SK-N-MC (cell line): Measurements from ENCODE around the gene C1orf185.

Source experiments
- EZH2 ChIP-seq: fragments of 200-600 bp; sonication (generic); IDR thresholded peaks from one replicate; pipeline ENCODE4 v1.6.1; 2017; ENCODE audit warnings: antibody characterized with exemption
- POLR2AphosphoS5 ChIP-seq: IDR thresholded peaks from 2 replicates; pipeline ENCODE4 v1.6.1; 2012; ENCODE audit warnings: mild to moderate bottlenecking, low read depth, low read length, borderline replicate concordance

DNA sequence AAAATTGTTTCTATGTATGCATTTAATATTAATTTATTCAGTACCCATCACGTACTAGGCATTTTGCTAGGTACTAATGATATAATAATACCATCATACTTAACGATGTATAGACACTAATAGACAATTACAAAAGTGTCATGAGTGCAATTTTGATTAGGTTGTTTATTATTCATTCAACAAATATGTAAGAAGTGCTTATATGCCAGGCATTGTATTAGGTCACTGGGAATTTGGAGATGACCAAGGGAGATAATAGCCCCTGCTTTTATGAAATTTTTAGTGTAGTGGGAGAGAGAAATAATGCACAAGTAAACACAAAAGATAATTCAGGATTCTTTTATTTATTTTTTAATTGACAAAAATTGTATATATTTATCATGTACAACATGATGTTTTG, 18.6 kb downstream of the C1orf185 start:
- TF ChIP-seq POLR2AphosphoS5 (no peak), EZH2 (no peak)
